SK-N-MC (cell line): ENCODE results near the gene HPCAL4.

Source experiments
- EZH2 ChIP-seq: fragments of 200-600 bp; sonication (generic); IDR thresholded peaks from one replicate; pipeline ENCODE4 v1.6.1; 2017; ENCODE audit warnings: antibody characterized with exemption
- FOXP2 ChIP-seq: optimal IDR thresholded peaks from 2 replicates; pipeline ENCODE3; 2011; ENCODE audit warnings: mild to moderate bottlenecking, moderate library complexity; ENCODE audit not compliant: insufficient read depth; ENCODE audit errors: extremely low read length, control extremely low read depth
- POLR2AphosphoS5 ChIP-seq: IDR thresholded peaks from 2 replicates; pipeline ENCODE4 v1.6.1; 2012; ENCODE audit warnings: mild to moderate bottlenecking, low read depth, low read length, borderline replicate concordance

- no peak for TF ChIP-seq POLR2AphosphoS5
- TF ChIP-seq EZH2 = no peak
- no peak for TF ChIP-seq FOXP2
These were observed 53.9 kb downstream of the HPCAL4 start for GRCh38 chr1:39637361-39637760.
